ENCODE measurements around the gene ARFIP1. TPM values are rescaled to one million over a fixed set of nuclear protein-coding genes. Genes with fewer than 3 reads are reported as not detected.
A peak's percentile ranks its signal among the peaks of the same experiment; 100 is the strongest.

ARFIP1 gene
- total RNA-seq, 2 donors from 2014 or later, result 55.6 to 60.9 TPM

GRCh38 chr4:152780267-152780778, 569 bp downstream of the ARFIP1 start:
- ATAC-seq (peak; percentile 65), DNase-seq (no peak)
- intact Hi-C loops (cut with DNase I, micrococcal nuclease), result no loop called here

DNA sequence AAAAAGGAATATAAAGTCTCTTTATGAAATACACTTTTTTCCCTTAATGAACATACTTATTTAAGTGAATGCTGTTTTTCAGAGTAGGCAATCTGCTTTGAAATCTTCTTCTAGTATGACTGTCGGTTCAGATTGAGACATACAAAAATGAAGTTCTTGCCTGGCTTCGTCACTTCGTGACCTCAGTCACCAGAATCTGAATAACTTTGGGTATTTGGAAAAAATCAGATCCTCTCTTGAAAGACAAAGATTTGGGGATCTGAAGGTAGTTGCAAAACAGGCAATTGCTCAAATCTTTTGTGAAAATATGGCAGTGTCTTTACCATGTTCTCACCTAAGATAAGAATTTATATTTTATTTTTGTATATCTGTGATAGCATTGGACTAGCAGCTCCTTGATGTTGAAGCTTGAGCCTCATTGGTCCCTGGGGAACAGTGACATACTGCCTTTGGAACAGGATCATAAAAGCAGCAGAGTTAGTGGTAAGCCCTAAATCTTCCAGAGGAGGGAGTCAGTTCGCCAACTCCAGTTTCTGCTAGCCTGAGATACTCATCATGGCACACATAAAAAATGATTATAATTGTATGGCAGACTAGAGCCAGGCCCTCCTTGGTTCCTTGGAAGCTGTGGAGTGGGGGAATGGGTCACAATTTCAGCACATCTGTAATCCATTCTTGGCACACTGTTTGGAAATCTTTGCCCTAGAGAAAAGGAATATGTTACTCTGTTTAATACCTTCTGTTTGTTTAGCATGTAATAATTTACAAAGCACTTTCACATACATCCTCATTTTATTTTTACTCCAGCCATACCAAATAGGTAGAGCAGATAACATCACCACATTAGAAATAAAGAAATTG, 5.0 kb downstream of the ARFIP1 start:
- DNase-seq, result no peak
- ATAC-seq, result peak; percentile 31
- intact Hi-C loops (cut with DNase I, micrococcal nuclease), result no loop called here

DNA sequence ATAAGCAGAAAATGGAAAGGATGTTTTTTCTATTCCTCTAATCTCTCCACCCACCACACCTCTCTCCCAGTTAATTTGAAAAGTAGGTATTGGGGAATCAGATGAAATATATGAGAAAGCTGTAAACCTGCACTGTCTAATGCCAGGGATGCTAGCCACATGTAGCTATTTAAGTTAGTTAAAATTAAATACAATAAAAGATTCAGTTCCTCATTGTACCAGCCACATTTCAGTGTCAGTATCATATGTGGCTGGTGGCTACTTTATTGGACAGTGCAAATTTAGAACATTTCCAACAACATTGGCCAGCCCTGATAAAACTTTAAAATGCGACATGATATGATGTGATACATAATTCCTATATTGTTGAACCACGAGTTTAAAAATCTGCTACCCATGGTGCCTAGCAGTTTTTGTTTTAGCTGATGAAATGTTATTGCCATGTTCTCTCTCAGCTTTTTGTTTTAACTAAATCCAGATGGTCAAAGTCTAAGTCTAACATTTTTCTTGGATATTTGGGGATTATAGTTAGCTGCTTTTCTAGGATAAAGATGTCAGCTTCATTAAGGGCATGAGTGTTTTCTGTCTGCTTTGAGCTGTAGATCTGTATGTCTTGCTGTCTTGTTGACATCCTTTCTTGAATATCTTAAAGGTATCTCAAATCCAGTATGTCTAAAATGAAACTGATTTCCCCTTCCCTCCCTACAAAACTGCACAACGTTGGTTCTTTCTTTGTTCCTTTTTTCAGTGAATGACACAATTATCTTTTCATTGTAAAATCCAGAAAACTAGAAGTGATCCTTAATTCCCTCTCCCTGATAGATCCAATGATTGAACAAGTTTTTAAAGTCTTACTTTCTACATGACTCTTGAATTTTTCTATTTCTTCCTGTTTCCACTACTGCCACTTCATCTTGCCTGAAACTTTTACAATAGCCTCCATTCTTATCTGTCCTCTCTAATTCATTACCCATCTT, 6.2 kb downstream of the ARFIP1 start:
- no peak for ATAC-seq
- no peak for DNase-seq
- intact Hi-C loops (cut with DNase I, micrococcal nuclease), result no loop called here

DNA sequence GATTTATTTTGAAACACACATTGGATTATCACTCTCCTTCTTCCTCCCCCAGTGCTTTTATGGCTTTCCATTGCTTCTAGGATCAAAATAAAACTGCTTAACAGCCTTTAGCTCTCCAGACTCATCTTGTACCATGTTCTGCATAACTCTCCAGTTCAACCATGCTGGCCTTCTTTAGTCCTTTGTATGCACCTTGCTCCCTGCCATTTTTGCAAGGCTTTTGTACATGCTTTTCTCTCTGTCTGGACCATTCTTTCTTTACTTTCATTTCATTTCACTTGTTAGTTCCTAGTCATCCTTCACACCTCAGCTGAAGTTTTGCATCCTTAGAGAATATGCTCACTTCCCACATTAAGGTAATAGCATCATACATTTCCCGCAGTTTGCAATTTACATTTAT, 6.9 kb downstream of the ARFIP1 start:
- ATAC-seq (peak; percentile 40), DNase-seq (no peak)
- intact Hi-C loops (cut with DNase I, micrococcal nuclease), result no loop called here

GRCh38 chr4:152795891-152796290, 16.1 kb downstream of the ARFIP1 start:
- intact Hi-C loops (cut with DNase I, micrococcal nuclease), result no loop called here
- ATAC-seq (no peak), DNase-seq (no peak)

DNA sequence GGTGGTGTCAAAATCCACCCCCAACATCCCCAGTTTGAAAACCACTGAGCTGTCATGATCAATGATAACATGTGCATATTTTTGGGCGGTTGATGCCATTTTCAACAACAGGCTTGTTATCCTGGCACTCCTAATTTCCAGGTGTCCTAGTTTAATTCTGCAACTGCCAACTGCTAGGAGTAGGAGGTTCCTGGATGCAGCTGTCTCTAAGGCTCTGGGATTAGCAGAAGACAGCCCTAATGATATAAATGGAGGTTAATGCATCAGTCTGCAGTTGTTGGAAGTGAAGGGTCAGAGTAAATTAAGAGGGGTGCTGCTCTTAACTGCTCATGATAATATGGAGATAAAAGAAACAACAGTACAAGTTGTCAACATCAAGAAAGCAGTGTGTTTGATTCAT, 23.8 kb downstream of the ARFIP1 start:
- DNase-seq, result no peak
- ATAC-seq, result no peak
- intact Hi-C loops (cut with DNase I, micrococcal nuclease), result no loop called here

DNA sequence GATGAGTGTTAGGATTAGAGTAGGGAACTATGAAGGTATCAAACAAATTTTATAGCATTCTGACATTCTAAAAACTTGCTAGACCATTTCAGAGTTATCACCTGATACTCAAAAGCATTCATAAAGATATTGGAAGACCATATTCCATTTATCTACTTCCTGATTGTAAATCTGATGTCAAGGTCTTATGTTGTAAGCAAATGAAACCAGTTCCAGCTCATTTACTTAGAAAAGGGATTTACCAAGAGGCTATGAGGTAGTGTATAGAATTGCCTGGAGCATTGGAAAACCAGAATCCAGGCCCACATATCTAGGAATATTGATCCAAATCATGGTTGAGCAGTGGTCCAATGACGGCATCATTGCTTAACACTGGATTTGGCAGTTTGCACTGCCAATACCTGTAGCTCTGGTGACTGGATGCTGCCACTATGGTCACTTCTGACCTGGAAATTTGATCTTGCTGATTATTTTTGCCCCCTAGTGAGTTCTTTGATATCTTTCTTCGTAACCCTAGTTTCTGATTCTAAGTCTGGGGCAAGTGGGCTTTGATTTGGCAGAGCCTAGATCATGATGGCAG, 25.4 kb downstream of the ARFIP1 start:
- DNase-seq (no peak), ATAC-seq (peak; percentile 91)
- intact Hi-C loops (cut with DNase I, micrococcal nuclease), result no loop called here

- intact Hi-C loops (cut with DNase I, micrococcal nuclease), result no loop called here
- no peak for DNase-seq
- no peak for ATAC-seq
Measured at GRCh38 chr4:152805818-152806217, 26.1 kb downstream of the ARFIP1 start.

- intact Hi-C loops (cut with DNase I, micrococcal nuclease), result no loop called here
- ATAC-seq (no peak), DNase-seq (no peak)
Measured at GRCh38 chr4:152806501-152807125, 26.9 kb downstream of the ARFIP1 start.

GRCh38 chr4:152807294-152807829, 27.6 kb downstream of the ARFIP1 start:
- no peak for DNase-seq
- intact Hi-C loops (cut with DNase I, micrococcal nuclease), result no loop called here
- ATAC-seq, result no peak

DNA sequence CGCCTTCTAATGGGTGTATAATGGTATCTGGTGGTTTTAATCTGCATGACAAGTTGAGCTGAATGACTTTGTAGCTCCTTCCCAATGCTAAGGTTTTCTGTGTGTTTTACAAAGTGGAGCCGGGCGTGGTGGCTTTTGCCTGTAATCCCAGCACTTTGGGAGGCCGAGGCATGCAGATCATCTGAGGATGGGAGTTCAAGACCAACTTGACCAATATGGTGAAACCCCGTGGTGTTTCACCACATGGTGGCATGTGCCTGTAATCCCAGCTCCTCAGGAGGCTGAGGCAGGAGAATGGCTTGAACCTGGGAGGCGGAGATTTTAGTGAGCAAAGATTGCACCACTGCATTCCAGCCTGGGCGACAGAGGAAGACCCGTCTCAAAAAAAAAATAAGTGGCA, 28.9 kb downstream of the ARFIP1 start:
- intact Hi-C loops (cut with DNase I, micrococcal nuclease), result no loop called here
- no peak for ATAC-seq
- no peak for DNase-seq

- intact Hi-C loops (cut with DNase I, micrococcal nuclease), result no loop called here
- ATAC-seq (peak; percentile 78), DNase-seq (no peak)
Measured at GRCh38 chr4:152810715-152811287, 31.0 kb downstream of the ARFIP1 start.

GRCh38 chr4:152815078-152815477, 35.3 kb downstream of the ARFIP1 start:
- intact Hi-C loops (cut with DNase I, micrococcal nuclease), result no loop called here
- ATAC-seq, result no peak

GRCh38 chr4:152817331-152817730, 37.6 kb downstream of the ARFIP1 start:
- DNase-seq, result no peak
- intact Hi-C loops (cut with DNase I, micrococcal nuclease), result no loop called here
- no peak for ATAC-seq

More at GRCh38 chr4:152815078-152815477, 35.3 kb downstream of the ARFIP1 start:
- no peak for DNase-seq

GRCh38 chr4:152819026-152819645, 39.4 kb downstream of the ARFIP1 start:
- intact Hi-C loops (cut with DNase I, micrococcal nuclease), result no loop called here
- ATAC-seq (no peak), DNase-seq (no peak)

DNA sequence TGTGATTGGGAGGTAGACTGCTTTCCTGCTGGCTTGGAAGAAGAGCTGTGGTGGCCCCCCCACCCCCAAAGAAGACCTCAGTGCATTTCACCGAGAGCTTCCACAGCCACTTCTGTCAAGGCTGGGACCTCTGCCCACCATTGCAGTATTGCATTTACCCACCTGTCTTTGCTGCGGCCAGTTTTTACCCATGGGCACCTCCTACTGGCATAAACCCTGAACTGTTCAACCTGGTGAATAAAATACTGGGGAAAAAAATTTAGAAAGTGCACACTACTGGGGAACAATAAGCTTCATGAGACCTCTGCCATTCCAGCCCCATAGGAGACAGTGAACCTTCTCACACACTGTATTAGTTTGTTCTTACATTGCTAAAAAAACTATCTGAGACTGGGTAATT, 40.3 kb downstream of the ARFIP1 start:
- intact Hi-C loops (cut with DNase I, micrococcal nuclease), result no loop called here
- ATAC-seq (no peak), DNase-seq (no peak)

DNA sequence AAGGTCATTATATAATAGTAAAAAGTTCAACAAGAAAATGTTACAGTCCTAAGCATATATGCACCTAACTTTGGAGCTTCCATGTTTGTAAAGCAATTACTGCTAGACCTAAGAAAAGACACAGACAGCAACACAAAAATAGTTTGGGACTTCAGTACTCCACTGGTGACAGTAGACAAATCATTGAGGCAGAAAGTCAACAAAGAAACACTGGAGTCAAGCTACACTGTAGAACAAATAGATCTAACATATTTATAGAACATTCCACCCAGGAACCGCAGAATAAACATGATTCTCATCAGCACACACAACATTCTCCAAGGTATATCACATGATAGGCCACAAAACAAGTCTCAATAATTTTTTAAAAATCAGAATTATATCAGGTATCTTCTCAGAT, 42.6 kb downstream of the ARFIP1 start:
- ATAC-seq, result peak; percentile 23
- intact Hi-C loops (cut with DNase I, micrococcal nuclease), result no loop called here
- no peak for DNase-seq

DNA sequence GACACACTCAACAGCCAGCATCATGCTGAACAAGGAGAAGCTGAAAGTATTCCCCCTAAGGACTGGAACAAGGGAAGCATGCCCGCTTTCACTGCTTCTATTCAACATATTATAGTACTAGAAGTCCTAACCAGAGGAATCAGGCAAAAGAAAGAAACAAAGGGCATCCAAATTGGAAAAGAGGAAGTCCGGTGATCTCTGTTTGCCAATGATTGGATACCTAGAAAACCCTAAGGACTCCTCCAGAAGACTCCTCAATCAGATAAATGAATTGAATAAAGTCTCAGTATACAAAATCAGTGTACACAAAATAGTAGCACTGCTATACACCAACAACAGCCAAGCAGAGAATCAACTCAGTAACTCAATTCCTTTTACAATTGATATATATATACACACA, 44.8 kb downstream of the ARFIP1 start:
- DNase-seq, result no peak

More for the DNA sequence above, 44.8 kb downstream of the ARFIP1 start:
- intact Hi-C loops (cut with DNase I, micrococcal nuclease), result no loop called here
- ATAC-seq, result no peak

Measured in left colon (tissue), 2 donors.